Osteoblast (primary cell): ENCODE data around the gene KIF18A. TPM values are rescaled to one million over a fixed set of nuclear protein-coding genes. Genes with fewer than 3 reads are reported as not detected.
"Not testable (repeated sequence)": the region's sequence is repeated elsewhere in the genome, so short reads cannot be mapped to it uniquely, and the experiment has no call there.

ENCODE experiments used
- DNase-seq: peaks from one replicate; pipeline ENCODE4 v3.0.0; 2011; ENCODE audit warnings: low spot score, mixed read lengths; ENCODE audit not compliant: insufficient read length; ENCODE audit errors: missing footprints
- H2AFZ ChIP-seq: 2 replicates; pipeline ENCODE4 v1.6.0; 2011; ENCODE audit warnings: mild to moderate bottlenecking, low read length
- H3K27ac ChIP-seq: 2 replicates; pipeline ENCODE4 v1.5.1; 2011; ENCODE audit warnings: mild to moderate bottlenecking, low read depth, low read length, moderate library complexity
- H3K27me3 ChIP-seq: 2 replicates; pipeline ENCODE4 v1.6.0; 2012; ENCODE audit warnings: mild to moderate bottlenecking, control low read depth, inconsistent platforms, low read length, moderate library complexity; ENCODE audit not compliant: insufficient read depth
- H3K36me3 ChIP-seq: 2 replicates; pipeline ENCODE4 v1.5.1; 2011; ENCODE audit warnings: mild to moderate bottlenecking, low read length, control low read depth, moderate library complexity; ENCODE audit not compliant: insufficient read depth
- H3K4me1 ChIP-seq: 2 replicates; pipeline ENCODE4 v1.5.1; 2011; ENCODE audit warnings: mild to moderate bottlenecking, low read length, control low read depth, moderate library complexity; ENCODE audit not compliant: insufficient read depth
- H3K4me2 ChIP-seq: 2 replicates; pipeline ENCODE4 v1.6.0; 2011; ENCODE audit warnings: mild to moderate bottlenecking, low read length; ENCODE audit not compliant: insufficient read depth
- H3K4me3 ChIP-seq: fragments of 200-600 bp; sonication (generic); 3 replicates; pipeline ENCODE4 v1.5.1; 2012; ENCODE audit warnings: mild to moderate bottlenecking, low read length, inconsistent platforms; ENCODE audit not compliant: insufficient read depth
- H3K79me2 ChIP-seq: 2 replicates; pipeline ENCODE4 v1.6.0; 2012; ENCODE audit warnings: mild to moderate bottlenecking, low read length, control low read depth, inconsistent platforms; ENCODE audit not compliant: insufficient read depth
- H3K9me3 ChIP-seq: 2 replicates; pipeline ENCODE4 v1.5.1; 2011; ENCODE audit warnings: low read depth, low read length, control low read depth
- H4K20me1 ChIP-seq: 2 replicates; pipeline ENCODE4 v1.6.0; 2012; ENCODE audit warnings: mild to moderate bottlenecking, low read length, control low read depth; ENCODE audit not compliant: insufficient read depth
- CTCF ChIP-seq: IDR thresholded peaks from 2 replicates; pipeline ENCODE4 v1.5.1; 2011; ENCODE audit warnings: mild to moderate bottlenecking, low read depth, low read length, moderate library complexity; ENCODE audit errors: extremely low read depth
- total RNA-seq: library from RNA; depleted of rRNA; stranded (reverse); fragments of >200 nt; gene quantifications from 2 replicates; pipeline ENCODE4 v1.2.3, GENCODE V29; 2012

The KIF18A gene
- total RNA-seq, 1 donor, result 4.0 TPM

- H4K20me1 ChIP-seq, result no peaks in the 10 kb centered on the region
Observed at GRCh38 chr11:28089378-28089777, 18.6 kb downstream of the KIF18A start.

DNA sequence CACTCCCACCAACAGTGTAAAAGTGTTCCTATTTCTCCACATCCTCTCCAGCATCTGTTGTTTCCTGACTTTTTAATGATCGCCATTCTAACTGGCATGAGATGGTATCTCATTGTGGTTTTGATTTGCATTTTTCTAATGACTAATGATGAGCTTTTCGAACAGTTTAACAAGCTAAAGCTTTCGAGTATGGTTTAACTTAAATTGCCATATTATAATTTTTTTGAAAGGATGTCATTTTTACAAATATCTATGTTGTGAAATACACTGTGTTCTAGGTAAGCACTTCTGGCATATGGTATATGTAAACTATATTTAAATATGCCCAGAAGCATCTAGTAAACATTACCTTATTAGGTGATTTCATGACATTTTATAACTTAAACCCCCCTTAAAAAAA, 20.3 kb downstream of the KIF18A start:
- not testable (repeated sequence) for H3K4me2 ChIP-seq, H3K79me2 ChIP-seq, H3K27ac ChIP-seq, DNase-seq, H3K9me3 ChIP-seq, H3K36me3 ChIP-seq, H4K20me1 ChIP-seq, H2AFZ ChIP-seq, H3K27me3 ChIP-seq, H3K4me3 ChIP-seq
- peaks cover 16% of the 10 kb centered on the region for H3K4me1 ChIP-seq

More at GRCh38 chr11:28089378-28089777, 18.6 kb downstream of the KIF18A start:
- no peak for TF ChIP-seq CTCF
- H3K9me3 ChIP-seq, result no peaks in the 10 kb centered on the region
- H2AFZ ChIP-seq, result no peak overlapping the region
- no peak overlapping the region for H3K4me3 ChIP-seq
- H3K27ac ChIP-seq, result peak overlapping the region; percentile 63
- H3K27me3 ChIP-seq, result no peaks in the 10 kb centered on the region
- peaks cover 5% of the 10 kb centered on the region for H3K36me3 ChIP-seq
- H3K4me1 ChIP-seq, result peaks cover 16% of the 10 kb centered on the region
- H3K79me2 ChIP-seq, result peaks cover 2% of the 10 kb centered on the region
- no peak overlapping the region for H3K4me2 ChIP-seq
- DNase-seq, result no peak

- H4K20me1 ChIP-seq, H3K27ac ChIP-seq, H3K4me2 ChIP-seq, H3K79me2 ChIP-seq, H3K9me3 ChIP-seq, DNase-seq, H3K36me3 ChIP-seq, H3K4me3 ChIP-seq, H2AFZ ChIP-seq, H3K27me3 ChIP-seq: not testable (repeated sequence)
- H3K4me1 ChIP-seq, result peaks cover 16% of the 10 kb centered on the region
Observed at GRCh38 chr11:28087192-28087591, 20.8 kb downstream of the KIF18A start.

DNA sequence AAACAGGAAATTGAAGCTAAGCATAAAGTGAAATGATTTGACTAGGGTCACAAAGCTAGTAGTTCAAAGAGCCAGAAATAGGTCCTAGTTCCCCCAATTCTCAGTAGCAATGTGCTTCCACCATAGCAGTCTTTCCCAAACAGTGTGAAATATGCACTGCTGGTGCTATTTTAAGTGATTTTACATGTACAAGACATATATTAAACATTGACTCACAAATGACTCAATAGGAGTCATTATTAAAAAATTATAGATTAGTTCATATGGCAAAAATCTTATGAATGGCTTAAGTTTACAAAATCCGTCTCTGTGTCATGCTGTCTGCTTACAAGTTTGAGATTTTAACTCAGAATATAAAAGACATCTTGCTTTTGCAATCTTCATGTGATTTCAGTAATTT, 21.4 kb downstream of the KIF18A start:
- Histone ChIP-seq H3K4me3 (no peak overlapping the region), H3K79me2 (no peaks in the 10 kb centered on the region), H3K27ac (peak overlapping the region; percentile 77), H3K4me2 (peak overlapping the region; percentile 58), H3K36me3 (peaks cover 11% of the 10 kb centered on the region), H3K9me3 (no peaks in the 10 kb centered on the region), H3K27me3 (no peaks in the 10 kb centered on the region), H4K20me1 (no peaks in the 10 kb centered on the region), H3K4me1 (peaks cover 16% of the 10 kb centered on the region), H2AFZ (peak overlapping the region; percentile 9)
- TF ChIP-seq CTCF, result no peak
- DNase-seq, result no peak

- peaks cover 11% of the 10 kb centered on the region for H3K36me3 ChIP-seq
- no peak for DNase-seq
- H3K4me2 ChIP-seq, result no peak overlapping the region
- no peaks in the 10 kb centered on the region for H3K9me3 ChIP-seq
- H3K4me3 ChIP-seq, result no peak overlapping the region
- no peak overlapping the region for H3K27ac ChIP-seq
- H2AFZ ChIP-seq, result no peak overlapping the region
- no peaks in the 10 kb centered on the region for H4K20me1 ChIP-seq
- H3K79me2 ChIP-seq, result no peaks in the 10 kb centered on the region
- H3K4me1 ChIP-seq, result peaks cover 5% of the 10 kb centered on the region
- TF ChIP-seq CTCF, result no peak
- H3K27me3 ChIP-seq, result no peaks in the 10 kb centered on the region
Observed at GRCh38 chr11:28083118-28083517, 24.8 kb downstream of the KIF18A start.
